Endothelial cell of umbilical vein (primary cell): Measurements from ENCODE around the gene FUCA2. TPM values are rescaled to one million over a fixed set of nuclear protein-coding genes. Genes with fewer than 3 reads are reported as not detected.

ENCODE experiments used
- BruUV-seq: library from RNA; stranded (reverse); fragments of 400-500 nt; replicated peaks from 2 replicates; lab custom pipeline; 2021; lab: Mats Ljungman, UMichigan
- CTCF ChIA-PET: fragments of 300-600, 350-600 bp; sonication (Branson Sonifier 250); formaldehyde crosslinking; loops from one replicate; lab custom pipeline; 2021; ENCODE audit warnings: antibody characterized with exemption, inconsistent platforms; lab: Charles Lee
- POLR2A ChIA-PET: fragments of 300-600, 350-600 bp; sonication (Branson Sonifier 250); formaldehyde crosslinking; loops from one replicate; lab custom pipeline; 2021; ENCODE audit warnings: antibody characterized with exemption, inconsistent platforms; lab: Charles Lee
- DNase-seq: peaks from one replicate; pipeline ENCODE4 v3.0.0-alpha.2; 2011; ENCODE audit warnings: low read depth, low spot score
- FAIRE-seq: peaks from 2 replicates; lab custom pipeline; 2011; peaks lifted over from hg19 to GRCh38; lab: Jason Lieb, UNC
- H2AFZ ChIP-seq: 2 replicates; pipeline ENCODE4 v1.6.0; 2012; ENCODE audit warnings: low read depth, low read length, control low read depth, inconsistent platforms
- H3K27ac ChIP-seq: 2 replicates; pipeline ENCODE4 v1.5.1; 2011; ENCODE audit warnings: low read depth, mild to moderate bottlenecking, control low read depth, low read length, moderate library complexity; ENCODE audit not compliant: insufficient read depth
- H3K27me3 ChIP-seq, 2 experiments: 2 replicates each; pipeline versions ENCODE4 v1.6.0 to v1.6.1; 2011; ENCODE audit warnings: low read length in 2 of 2, mixed read lengths in 1 of 2; ENCODE audit not compliant: control insufficient read depth in 2 of 2, insufficient read depth in 2 of 2
- H3K36me3 ChIP-seq, 2 experiments: 2 replicates in 1 of 2; 3 replicates in 1 of 2; pipeline ENCODE4 v1.5.1; 2011; ENCODE audit warnings: low read length in 2 of 2, mild to moderate bottlenecking in 1 of 2, moderate library complexity in 1 of 2; ENCODE audit not compliant: control insufficient read depth in 2 of 2, insufficient read depth in 2 of 2; ENCODE audit errors: extremely low read depth in 1 of 2
- H3K4me1 ChIP-seq: 3 replicates; pipeline ENCODE4 v1.5.1; 2011; ENCODE audit warnings: mild to moderate bottlenecking, low read length; ENCODE audit not compliant: control insufficient read depth, insufficient read depth; ENCODE audit errors: extremely low read depth
- H3K4me2 ChIP-seq: 2 replicates; pipeline ENCODE4 v1.6.1; 2011; ENCODE audit warnings: low read length, control low read depth, mixed read lengths; ENCODE audit not compliant: insufficient read depth
- H3K4me3 ChIP-seq, 3 experiments: fragments of 200-600 bp in 1 of 3; sonication (generic), shearing (Covaris generic) in 1 of 3; replicated peaks in 1 of 3; 2 replicates each; pipeline ENCODE4 v1.5.1; 2011 to 2016; ENCODE audit warnings: control low read depth in 3 of 3, low read length in 3 of 3, mild to moderate bottlenecking in 2 of 3, inconsistent platforms in 1 of 3, low read depth in 1 of 3, moderate library complexity in 1 of 3; ENCODE audit not compliant: insufficient read depth in 1 of 3
- H3K79me2 ChIP-seq: 2 replicates; pipeline ENCODE4 v1.6.0; 2012; ENCODE audit warnings: low read length, inconsistent platforms; ENCODE audit not compliant: control insufficient read depth, insufficient read depth
- H3K9ac ChIP-seq: replicated peaks from 2 replicates; pipeline ENCODE3; 2011; ENCODE audit warnings: low read length, control low read depth; ENCODE audit not compliant: insufficient read depth; ENCODE audit errors: extremely low read depth
- H3K9me1 ChIP-seq: replicated peaks from 3 replicates; pipeline ENCODE4 v1.6.0; 2011; ENCODE audit warnings: mild to moderate bottlenecking, low read length; ENCODE audit not compliant: control insufficient read depth, insufficient read depth; ENCODE audit errors: extremely low read depth
- H3K9me3 ChIP-seq: replicated peaks from 2 replicates; pipeline ENCODE4 v1.5.1; 2012; ENCODE audit warnings: low read length, inconsistent platforms; ENCODE audit not compliant: control insufficient read depth, insufficient read depth
- H4K20me1 ChIP-seq: replicated peaks from 2 replicates; pipeline ENCODE3; 2011; ENCODE audit warnings: mild to moderate bottlenecking, low read length; ENCODE audit not compliant: control insufficient read depth, insufficient read depth; ENCODE audit errors: extremely low read depth
- CTCF ChIP-seq, 2 donors: IDR thresholded peaks; 1 replicate in 1 of 2; 2 replicates in 1 of 2; pipeline ENCODE4 v1.5.1; 2011; ENCODE audit warnings: low read length in 2 of 2, mild to moderate bottlenecking in 2 of 2, moderate library complexity in 2 of 2, control low read depth in 1 of 2, inconsistent platforms in 1 of 2, low read depth in 1 of 2; ENCODE audit not compliant: insufficient read depth in 1 of 2; ENCODE audit errors: extremely low read depth in 1 of 2
- EZH2 ChIP-seq: IDR thresholded peaks from 2 replicates; pipeline ENCODE4 v1.6.1; 2012; ENCODE audit warnings: borderline replicate concordance, low read depth, mild to moderate bottlenecking, moderate library complexity, low read length, inconsistent platforms; ENCODE audit not compliant: severe bottlenecking
- FOS ChIP-seq: IDR thresholded peaks from 2 replicates; pipeline ENCODE4 v1.6.1; 2011; ENCODE audit warnings: mild to moderate bottlenecking, low read length, moderate library complexity, borderline replicate concordance; ENCODE audit not compliant: insufficient read depth
- GATA2 ChIP-seq: IDR thresholded peaks from 2 replicates; pipeline ENCODE4 v1.7.0; 2011; ENCODE audit warnings: low read depth, mild to moderate bottlenecking, moderate library complexity, mixed read lengths, low read length; ENCODE audit not compliant: insufficient read length, insufficient read depth
- JUN ChIP-seq: IDR thresholded peaks from 2 replicates; pipeline ENCODE4 v1.6.1; 2011; ENCODE audit warnings: borderline replicate concordance, low read depth; ENCODE audit not compliant: insufficient read length, insufficient read depth
- MAX ChIP-seq: IDR thresholded peaks from 2 replicates; pipeline ENCODE4 v1.6.1; 2011; ENCODE audit not compliant: insufficient read depth, insufficient read length
- MYC ChIP-seq: IDR thresholded peaks from one replicate; pipeline ENCODE4 v1.6.1; 2011; ENCODE audit warnings: mild to moderate bottlenecking, low read depth, low read length
- POLR2A ChIP-seq: IDR thresholded peaks from 2 replicates; pipeline ENCODE4 v1.6.1; 2012; ENCODE audit warnings: low read depth, mild to moderate bottlenecking, control low read depth, low read length
- POLR2AphosphoS5 ChIP-seq: IDR thresholded peaks from 2 replicates; pipeline ENCODE4 v1.6.1; 2012; ENCODE audit warnings: low read depth, mild to moderate bottlenecking, control low read depth, low read length, moderate library complexity; ENCODE audit not compliant: insufficient read depth
- dilution Hi-C: fragments of 300-500 bp; cut with MboI; formaldehyde crosslinking; loops from one replicate; pipeline ENCODE4 v1.15.0; 2019; ENCODE audit warnings: low sequenced_read_pairs; ENCODE audit not compliant: extremely low pct_ligation_motif_present
- intact Hi-C: fragments of 100-400 bp; cut with micrococcal nuclease; formaldehyde crosslinking; loops from one replicate; pipeline ENCODE4 v1.10.0; 2022
- polyA plus RNA-seq, 4 experiments: library from polyadenylated mRNA; depleted of rRNA in 3 of 4; stranded (reverse) in 3 of 4; unstranded in 1 of 4; fragments of >200 nt; gene quantifications; 2 replicates each; pipeline versions ENCODE4 v1.2.1 to v1.2.3, GENCODE V29; 2011 to 2012; ENCODE audit warnings: missing spikeins in 1 of 4
- total RNA-seq: library from RNA; stranded (reverse); gene quantifications from 2 replicates; pipeline ENCODE4 v1.2.3, GENCODE V29; 2021

The FUCA2 gene
- total and polyA plus RNA-seq, 2 donors (not counting 3 experiments of a cell fraction or from before 2014, with no cell fraction given): 29.7 to 80.9 TPM

GRCh38 chr6:143485967-143486366, 25.6 kb downstream of the FUCA2 start:
- FAIRE-seq (no peak), DNase-seq (no peak)
- POLR2A ChIA-PET: no interaction called here
- Histone ChIP-seq H3K9me3 (no peaks in the 10 kb centered on the region), H3K4me3 (no peak overlapping the region), H3K9me1 (no peaks in the 10 kb centered on the region), H4K20me1 (no peaks in the 10 kb centered on the region), H3K36me3 (peaks cover 0 to 2% of the 10 kb centered on the region in 2 experiments), H3K4me2 (no peak overlapping the region), H3K4me1 (no peaks in the 10 kb centered on the region), H3K79me2 (no peaks in the 10 kb centered on the region), H3K27ac (no peak overlapping the region), H2AFZ (no peak overlapping the region), H3K27me3 (no peaks in the 10 kb centered on the region), H3K9ac (no peak overlapping the region)
- intact Hi-C loops (no loop called here), dilution Hi-C loops (no loop called here)
- TF ChIP-seq CTCF (IDR thresholded peaks at IDR 0.05; ENCODE audit: extremely low read depth in 1 of 2, insufficient read depth in 1 of 2, low read depth in 1 of 2, low read length in 2 of 2): no peak
- TF ChIP-seq FOS: no peak
- no peak for TF ChIP-seq EZH2
- TF ChIP-seq POLR2AphosphoS5: no peak
- no peak for TF ChIP-seq GATA2
- TF ChIP-seq JUN: no peak
- no peak for TF ChIP-seq POLR2A
- no peak for TF ChIP-seq MYC
- no peak for TF ChIP-seq MAX
- CTCF ChIA-PET: no interaction called here
- no TSS peak for BruUV-seq
